ENCODE results near the gene CPNE4.
"Not testable (repeated sequence)": the region's sequence is repeated elsewhere in the genome, so short reads cannot be mapped to it uniquely, and the experiment has no call there.

CPNE4 gene

DNA sequence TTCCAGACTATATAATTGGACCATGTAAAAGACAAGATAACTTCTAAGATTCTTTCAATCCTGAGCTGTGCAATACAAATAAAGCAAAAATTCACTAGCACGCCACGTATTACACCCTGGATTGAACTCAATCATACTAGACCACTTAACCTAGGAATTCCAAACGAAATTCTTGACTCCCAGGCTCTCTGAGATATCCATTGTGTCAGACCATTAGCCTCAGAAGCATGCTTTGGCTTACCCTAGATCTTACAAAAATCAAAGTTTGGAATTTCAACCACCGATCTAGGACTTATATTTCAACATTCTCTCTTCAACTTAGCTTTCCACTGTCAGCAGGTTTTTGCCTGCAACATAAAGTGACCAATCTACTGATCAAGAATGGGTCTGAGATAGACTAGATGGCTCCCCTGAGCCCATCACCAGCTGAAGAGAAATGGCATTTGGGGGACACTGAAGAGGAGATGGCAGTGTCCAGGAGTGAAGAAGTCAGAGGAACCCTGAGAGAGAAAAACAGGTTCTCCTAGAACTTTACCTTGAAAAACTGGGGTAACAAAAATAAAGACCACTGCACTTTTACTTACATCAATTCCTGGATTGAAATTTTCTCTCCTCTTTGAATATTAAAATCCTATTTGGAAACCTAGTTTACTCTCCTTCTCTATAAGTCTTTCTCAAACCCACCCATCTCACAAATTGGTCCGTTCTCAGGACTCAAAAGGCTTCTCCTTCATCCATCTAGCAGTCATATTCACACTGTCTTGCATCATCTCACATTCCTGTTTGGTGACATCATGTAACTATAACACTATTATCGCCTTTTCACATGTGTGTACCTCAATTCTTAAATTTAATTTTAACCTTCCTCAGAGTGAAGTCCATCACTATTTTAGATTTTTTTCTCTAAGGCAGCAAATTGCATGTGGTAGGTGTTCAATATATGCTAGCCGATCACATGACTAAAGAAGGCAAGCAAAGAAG lies 18.5 kb downstream of the CPNE4 start:
- DNase-seq: no peak

DNA sequence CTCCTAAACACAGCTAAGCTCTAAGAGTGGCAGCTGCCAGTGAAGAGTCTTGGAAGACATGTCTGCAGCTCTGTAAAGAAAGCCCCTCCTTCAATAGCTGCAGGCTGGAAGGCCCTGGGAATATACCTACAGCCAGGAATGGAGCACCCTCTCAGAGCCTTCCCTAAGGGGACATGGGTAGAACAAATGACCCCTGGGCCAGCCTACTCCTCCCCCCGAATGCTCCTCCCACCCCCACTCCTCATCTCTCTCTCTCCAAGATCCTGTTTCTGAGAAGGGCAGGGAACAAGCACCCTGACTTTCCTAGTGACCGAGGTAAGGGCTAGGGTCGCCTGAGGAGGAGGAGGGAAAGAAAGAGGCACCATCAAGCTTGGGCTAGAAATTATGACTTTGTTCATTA lies 20.7 kb downstream of the CPNE4 start:
- no peak for DNase-seq

DNA sequence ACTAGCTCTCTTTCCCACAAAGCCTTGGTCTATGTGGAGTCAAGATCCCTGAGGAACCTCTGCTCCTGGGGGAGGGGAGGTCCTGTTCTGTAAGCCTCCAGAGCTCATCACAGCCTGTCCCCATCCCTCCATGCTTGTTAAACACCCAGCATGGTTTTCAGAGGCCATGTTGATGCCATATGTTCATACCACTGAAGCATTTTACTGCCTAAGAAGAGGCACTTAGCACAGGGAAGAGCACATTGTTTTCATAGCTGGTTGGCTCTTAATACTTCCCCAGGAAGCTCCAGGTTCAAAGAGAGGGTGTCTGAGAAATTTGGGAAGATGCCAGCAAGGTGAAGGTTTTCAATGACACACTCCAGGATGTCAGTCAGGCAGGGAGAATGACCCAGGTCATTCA lies 25.6 kb downstream of the CPNE4 start:
- DNase-seq: no peak

GRCh38 chr3:132008837-132009236 lies 26.0 kb downstream of the CPNE4 start:
- DNase-seq: no peak

GRCh38 chr3:132007617-132008016 lies 27.2 kb downstream of the CPNE4 start:
- no peak for DNase-seq

DNA sequence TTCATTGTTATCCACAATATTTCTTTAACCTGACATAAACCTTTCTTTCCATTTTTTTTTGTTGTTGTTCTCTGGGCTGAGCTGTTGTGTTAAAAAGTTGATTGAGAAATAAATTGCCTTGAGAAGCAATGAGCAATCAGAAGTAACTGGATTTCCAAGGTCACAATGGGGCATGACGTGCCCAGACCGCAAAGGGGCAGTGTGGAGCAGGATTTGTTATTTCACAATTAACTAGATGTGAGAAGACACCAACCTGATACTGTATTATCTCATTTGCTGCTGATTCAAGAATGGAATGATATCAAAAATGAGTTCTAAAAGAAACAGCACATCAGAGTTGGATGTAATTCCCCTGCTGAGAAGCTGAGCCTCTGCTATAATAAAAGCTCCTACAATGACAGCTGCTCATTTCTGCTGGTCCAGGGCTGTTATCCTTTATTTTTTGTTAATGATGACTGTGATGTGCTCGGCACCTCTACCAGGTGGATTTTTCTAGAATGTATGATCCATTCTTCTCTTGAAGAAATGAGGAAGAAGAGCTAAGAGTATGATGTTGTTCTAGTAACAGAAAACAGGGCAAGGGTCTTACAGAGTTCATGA lies 28.1 kb downstream of the CPNE4 start:
- DNase-seq: no peak

- no peak for DNase-seq
Measured at GRCh38 chr3:132004571-132004970, 30.2 kb downstream of the CPNE4 start.

- no peak for DNase-seq
Measured at GRCh38 chr3:132003685-132004084, 31.1 kb downstream of the CPNE4 start.

DNA sequence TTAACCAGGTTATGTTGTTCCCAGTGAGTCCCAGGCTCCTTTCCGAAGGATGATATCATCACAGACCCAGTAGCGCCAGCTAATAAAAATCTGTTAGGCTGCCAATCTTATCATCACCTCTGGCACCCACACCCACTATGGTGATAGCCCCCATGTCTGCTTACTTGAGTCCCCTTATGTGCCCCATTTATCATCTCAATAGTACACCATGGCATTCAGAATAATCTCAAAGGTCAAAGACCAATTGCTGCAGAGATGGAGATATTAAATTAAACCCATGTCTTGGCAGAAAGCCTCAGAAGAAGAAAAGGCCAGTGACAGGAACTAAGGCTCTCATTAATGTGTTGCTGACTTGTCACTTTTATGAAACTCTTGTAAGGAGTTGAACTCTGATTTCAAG lies 32.8 kb downstream of the CPNE4 start:
- no peak for DNase-seq

DNA sequence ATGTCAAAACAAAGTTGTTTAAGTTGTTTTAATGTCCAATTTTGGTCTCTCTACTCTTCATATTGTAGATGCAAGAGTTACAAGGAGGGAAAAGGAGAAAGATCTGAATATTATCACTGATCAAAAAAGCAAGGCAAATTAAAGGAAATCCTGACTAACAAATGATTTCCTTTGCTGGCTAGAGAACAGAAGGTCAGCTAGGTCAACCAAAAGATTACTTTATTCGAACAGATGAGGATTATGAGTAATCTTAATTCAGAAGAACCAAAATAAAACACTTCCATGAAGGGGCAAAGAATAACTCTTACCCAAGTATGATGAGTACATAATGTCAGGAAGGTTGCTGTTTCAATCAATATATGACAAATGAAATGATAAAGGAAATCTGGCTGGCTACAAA lies 33.8 kb downstream of the CPNE4 start:
- DNase-seq: no peak

GRCh38 chr3:131998027-131998426 lies 36.8 kb downstream of the CPNE4 start:
- no peak for DNase-seq

- no peak for DNase-seq
Measured at GRCh38 chr3:131995891-131996290, 38.9 kb downstream of the CPNE4 start.

- no peak for DNase-seq
Measured at GRCh38 chr3:131989318-131989717, 45.5 kb downstream of the CPNE4 start.

DNA sequence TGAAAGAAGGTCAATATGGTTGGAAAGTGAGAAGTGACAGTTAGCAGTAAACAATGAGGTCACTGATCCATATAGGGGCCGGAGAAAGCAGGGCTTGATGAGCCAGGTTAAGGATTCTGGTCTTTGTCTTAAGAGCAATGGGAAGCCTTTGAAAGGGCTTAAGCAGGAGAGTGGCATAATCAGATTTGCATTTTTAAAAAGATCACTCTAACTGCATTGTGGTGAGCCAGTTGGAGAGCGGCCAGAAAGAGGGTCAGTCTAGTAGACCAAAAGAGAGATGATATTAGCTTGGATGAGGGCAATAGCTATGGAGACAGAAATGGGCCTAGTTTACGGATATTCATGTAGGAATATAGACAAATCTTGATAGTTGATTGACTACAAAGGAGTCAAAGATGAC lies 46.6 kb downstream of the CPNE4 start:
- DNase-seq: no peak

- no peak for DNase-seq
Measured at GRCh38 chr3:131983689-131984088, 51.1 kb downstream of the CPNE4 start.

DNA sequence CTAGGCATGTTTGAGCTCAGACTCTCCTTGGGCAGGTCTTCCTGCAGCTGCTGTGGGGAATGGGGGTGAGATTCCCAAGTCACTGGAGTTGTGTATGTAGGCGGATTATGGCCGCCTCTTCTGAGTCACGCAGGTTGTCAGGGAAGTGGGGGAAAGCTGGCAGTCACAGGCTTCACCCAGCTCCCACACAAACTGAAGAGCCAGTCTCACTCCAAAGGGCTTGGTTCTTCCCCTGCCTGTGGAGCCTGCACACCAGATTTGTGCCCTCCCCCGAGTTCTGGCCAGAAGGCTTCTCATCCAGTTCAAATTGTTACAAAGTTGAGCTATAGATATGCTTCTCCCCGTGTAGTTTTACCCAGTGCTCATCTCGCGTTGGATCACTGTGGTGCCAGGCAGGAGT lies 53.5 kb downstream of the CPNE4 start:
- no peak for DNase-seq

GRCh38 chr3:131976448-131976847 lies 58.4 kb downstream of the CPNE4 start:
- DNase-seq: no peak

DNA sequence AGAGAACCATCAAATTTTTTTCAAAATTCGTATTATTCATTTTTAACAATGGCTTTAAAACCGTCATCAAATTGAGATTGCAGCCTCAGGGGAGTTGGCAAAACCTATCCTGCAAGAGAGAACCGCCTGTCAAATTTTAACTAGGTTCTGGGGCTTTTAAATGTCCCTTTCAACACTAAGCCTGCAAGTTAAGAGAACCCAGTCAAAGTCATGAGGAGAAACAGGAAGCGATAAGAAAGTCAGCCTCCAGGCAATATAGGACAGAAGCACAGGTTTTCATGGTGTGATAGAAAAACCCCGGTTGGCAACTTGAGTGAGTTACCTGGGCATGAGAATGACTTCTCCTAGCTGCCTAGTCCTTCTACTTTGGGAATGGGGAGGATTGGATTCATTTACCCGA lies 59.8 kb downstream of the CPNE4 start:
- no peak for DNase-seq

- DNase-seq: no peak
Measured at GRCh38 chr3:131973731-131974130, 61.1 kb downstream of the CPNE4 start.

DNA sequence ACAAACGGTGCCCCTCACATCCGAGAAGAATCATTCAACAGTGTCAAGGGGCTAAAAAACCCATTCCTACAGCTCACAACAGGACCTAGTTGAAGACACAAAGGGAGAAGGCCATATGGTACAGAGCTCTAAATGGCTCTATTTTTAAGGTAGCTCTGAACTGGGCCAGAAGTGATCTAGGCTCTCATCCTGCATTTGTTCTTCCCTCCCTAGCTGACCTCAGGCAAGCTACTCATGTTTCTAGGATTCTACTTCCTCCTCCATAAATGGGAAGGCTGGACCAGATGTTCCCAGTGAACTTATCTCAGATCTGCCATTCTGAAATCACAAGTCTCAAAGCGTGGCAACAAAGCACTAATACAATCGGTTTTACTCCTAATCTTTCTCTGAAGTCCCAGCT lies 62.3 kb downstream of the CPNE4 start:
- no peak for DNase-seq

- DNase-seq: no peak
Measured at GRCh38 chr3:131972091-131972490, 62.7 kb downstream of the CPNE4 start.

GRCh38 chr3:131963442-131963841 lies 71.4 kb downstream of the CPNE4 start:
- not testable (repeated sequence) for DNase-seq

DNA sequence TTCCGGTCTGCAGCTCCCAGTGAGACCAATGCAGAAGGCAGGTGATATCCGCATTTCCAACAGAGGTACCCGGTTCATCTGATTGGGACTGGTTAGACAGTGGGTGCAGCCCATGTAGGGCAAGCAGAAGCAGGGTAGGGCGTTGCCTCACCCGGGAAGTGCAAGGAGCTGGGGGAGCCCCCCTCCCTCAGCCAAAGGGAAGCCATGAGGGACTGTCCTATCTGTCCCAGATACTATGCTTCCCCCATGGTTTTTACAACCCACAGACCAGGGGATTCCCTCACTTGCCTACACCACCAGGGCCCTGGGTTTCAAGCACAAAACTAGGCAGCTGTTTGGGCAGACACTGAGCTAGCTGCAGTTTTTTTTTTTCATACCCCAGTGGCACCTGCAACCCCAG lies 71.8 kb downstream of the CPNE4 start:
- no peak for DNase-seq

DNA sequence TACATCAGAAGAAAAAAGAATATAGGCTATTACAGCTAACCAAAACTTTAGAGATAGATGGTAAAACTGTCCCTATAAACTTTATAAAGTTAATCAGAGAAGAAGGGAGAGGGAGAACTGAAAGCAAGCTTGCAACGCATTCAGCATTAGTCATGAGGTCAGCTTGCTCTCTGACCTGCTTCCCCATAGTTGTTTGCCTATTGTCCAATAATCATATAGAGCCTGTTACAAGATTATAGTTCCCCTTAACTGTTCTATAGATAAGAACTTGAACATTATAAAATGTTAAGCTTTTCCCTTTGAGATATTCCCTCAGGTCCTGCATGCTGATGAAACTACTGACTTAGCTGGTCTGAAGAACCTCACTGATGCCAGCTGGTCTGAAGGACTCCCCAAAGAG lies 74.5 kb downstream of the CPNE4 start:
- no peak for DNase-seq

- DNase-seq: no peak
Measured at GRCh38 chr3:131957980-131958379, 76.8 kb downstream of the CPNE4 start.

Measured in T1000 (cell line).